ENCODE measurements around the gene ZNF408.
"Not testable (repeated sequence)": the region's sequence is repeated elsewhere in the genome, so short reads cannot be mapped to it uniquely, and the experiment has no call there.

The ZNF408 gene

GRCh38 chr11:46696212-46696558 is 4.6 kb upstream of the ZNF408 start:
- peak; percentile 19 to 97 (median 86) for DNase-seq

- DNase-seq = peak in 36 of 51 donors; percentile 15 to 85 (median 56)
Measured at GRCh38 chr11:46697303-46697702, 3.5 kb upstream of the ZNF408 start.

GRCh38 chr11:46697723-46698122 is 3.1 kb upstream of the ZNF408 start:
- DNase-seq = no peak

GRCh38 chr11:46698597-46698996 is 2.2 kb upstream of the ZNF408 start:
- no peak for DNase-seq

- no peak for DNase-seq
Measured at GRCh38 chr11:46701078-46701654, 335 bp downstream of the ZNF408 start.

- no peak for DNase-seq
Measured at GRCh38 chr11:46705070-46705688, 4.3 kb downstream of the ZNF408 start.

GRCh38 chr11:46706886-46707285 is 6.1 kb downstream of the ZNF408 start:
- no peak for DNase-seq

- not testable (repeated sequence) for DNase-seq
Measured at GRCh38 chr11:46709351-46709750, 8.5 kb downstream of the ZNF408 start.

- DNase-seq = peak in 11 of 51 donors; percentile 3 to 64 (median 24)
Measured at GRCh38 chr11:46710821-46711269, 10.0 kb downstream of the ZNF408 start.

GRCh38 chr11:46711303-46711702 is 10.5 kb downstream of the ZNF408 start:
- no peak for DNase-seq

- no peak for DNase-seq
Measured at GRCh38 chr11:46712874-46713576, 12.2 kb downstream of the ZNF408 start.

- DNase-seq = not testable (repeated sequence)
Measured at GRCh38 chr11:46717825-46718154, 17.0 kb downstream of the ZNF408 start.

GRCh38 chr11:46718155-46719019 is 17.6 kb downstream of the ZNF408 start:
- DNase-seq = no peak

GRCh38 chr11:46719048-46719542 is 18.3 kb downstream of the ZNF408 start, which contains the start of gene F2:
F2 (plus strand) TSS chr11:46719213; CDS start chr11:46719236, 23 bp downstream.
- DNase-seq = no peak

GRCh38 chr11:46719543-46720218 is 18.9 kb downstream of the ZNF408 start:
- DNase-seq = no peak

GRCh38 chr11:46721286-46721685 is 20.5 kb downstream of the ZNF408 start:
- DNase-seq = no peak

- no peak for DNase-seq
Measured at GRCh38 chr11:46722566-46723358, 21.9 kb downstream of the ZNF408 start.

GRCh38 chr11:46723359-46723680 is 22.5 kb downstream of the ZNF408 start:
- DNase-seq = no peak

GRCh38 chr11:46724088-46724487 is 23.3 kb downstream of the ZNF408 start:
- no peak for DNase-seq

Data from hypothalamus (tissue), 51 donors.